HepG2 (cell line): ENCODE results near the gene ZSCAN21. TPM values are rescaled to one million over a fixed set of nuclear protein-coding genes. Genes with fewer than 3 reads are reported as not detected.

Experiments
- ATF5 ChIP-seq: sonication (generic); formaldehyde crosslinking; IDR thresholded peaks from 2 replicates; pipeline ENCODE4 v1.4.0; 2020; ENCODE audit warnings: mild to moderate bottlenecking, low read depth, missing genetic modification reagents
- BCLAF1 ChIP-seq: fragments of 450-650 bp; IDR thresholded peaks from 2 replicates; pipeline ENCODE4 v1.6.1; 2017; ENCODE audit warnings: mild to moderate bottlenecking
- CREM ChIP-seq, 2 experiments: sonication (generic) in 1 of 2; formaldehyde crosslinking in 1 of 2; IDR thresholded peaks; 2 replicates each; pipeline versions ENCODE4 v1.4.0 to v1.6.1; 2016 to 2020; ENCODE audit warnings: antibody characterized with exemption in 1 of 2, mild to moderate bottlenecking in 1 of 2, missing genetic modification reagents in 1 of 2
- DBP ChIP-seq: sonication (generic); formaldehyde crosslinking; IDR thresholded peaks from 2 replicates; pipeline ENCODE4 v1.4.0; 2020; ENCODE audit warnings: missing genetic modification reagents; ENCODE audit errors: not compliant biosample characterization
- FOSL2 ChIP-seq: sonication (generic); formaldehyde crosslinking; IDR thresholded peaks from 2 replicates; pipeline ENCODE4 v1.4.0; 2020; ENCODE audit warnings: missing genetic modification reagents
- GABPA ChIP-seq, 2 experiments: IDR thresholded peaks; 2 replicates each; pipeline ENCODE4 v1.6.1; 2011 to 2016; ENCODE audit warnings: low read depth in 2 of 2, low read length in 1 of 2, missing biosample characterization in 1 of 2, missing genetic modification characterization in 1 of 2
- LCORL ChIP-seq, 2 experiments: fragments of 450-650 bp in 1 of 2; sonication (generic) in 1 of 2; formaldehyde crosslinking in 1 of 2; IDR thresholded peaks; 2 replicates each; pipeline versions ENCODE4 v1.5.0 to v1.6.1; 2017 to 2020; ENCODE audit warnings: antibody characterized with exemption in 1 of 2, missing genetic modification reagents in 1 of 2
- MEF2D ChIP-seq: sonication (generic); formaldehyde crosslinking; IDR thresholded peaks from 2 replicates; pipeline ENCODE4 v1.5.1; 2020; ENCODE audit warnings: mild to moderate bottlenecking, missing genetic modification reagents
- MIER3 ChIP-seq: IDR thresholded peaks from 2 replicates; pipeline ENCODE4 v1.6.1; 2016; ENCODE audit warnings: missing compliant biosample characterization, borderline replicate concordance
- PCBP1 ChIP-seq: fragments of 200-400 bp; formaldehyde crosslinking; IDR thresholded peaks from 2 replicates; pipeline ENCODE4 v1.6.1; 2017; ENCODE audit warnings: mild to moderate bottlenecking, low read depth, low read length, borderline replicate concordance
- PRPF4 ChIP-seq: fragments of 200-400 bp; formaldehyde crosslinking; IDR thresholded peaks from 2 replicates; pipeline ENCODE4 v1.6.1; 2016; ENCODE audit warnings: low read length, low read depth; ENCODE audit not compliant: poor library complexity, severe bottlenecking
- PTBP1 ChIP-seq: fragments of 200-400 bp; formaldehyde crosslinking; IDR thresholded peaks from 2 replicates; pipeline ENCODE4 v1.6.1; 2018; ENCODE audit warnings: low read length, low read depth; ENCODE audit not compliant: poor library complexity, severe bottlenecking
- RNF2 ChIP-seq: fragments of 450-650 bp; conservative IDR thresholded peaks from 2 replicates; pipeline ENCODE4 v1.6.1; 2016; ENCODE audit warnings: low read depth
- RXRB ChIP-seq: IDR thresholded peaks from 2 replicates; pipeline ENCODE4 v1.6.1; 2016; ENCODE audit warnings: borderline replicate concordance, missing genetic modification reagents, missing compliant biosample characterization
- SATB2 ChIP-seq: sonication (generic); formaldehyde crosslinking; IDR thresholded peaks from 2 replicates; pipeline ENCODE4 v1.5.0; 2020; ENCODE audit warnings: missing genetic modification reagents
- SIX1 ChIP-seq: sonication (generic); formaldehyde crosslinking; IDR thresholded peaks from 2 replicates; pipeline ENCODE4 v1.4.0; 2020; ENCODE audit warnings: missing genetic modification reagents, borderline replicate concordance
- ZBTB39 ChIP-seq: sonication (generic); formaldehyde crosslinking; IDR thresholded peaks from 2 replicates; pipeline ENCODE4 v1.5.0; 2020; ENCODE audit warnings: missing genetic modification reagents
- ZNF614 ChIP-seq: IDR thresholded peaks from 2 replicates; pipeline ENCODE4 v1.6.1; 2018; ENCODE audit warnings: missing biosample characterization, missing genetic modification reagents, inconsistent platforms, borderline replicate concordance
- ZNF629 ChIP-seq: sonication (generic); formaldehyde crosslinking; conservative IDR thresholded peaks from 2 replicates; pipeline ENCODE4 v1.5.0; 2020; ENCODE audit warnings: missing genetic modification reagents
- ZNF768 ChIP-seq: sonication (generic); formaldehyde crosslinking; IDR thresholded peaks from 2 replicates; pipeline ENCODE4 v1.4.0; 2020; ENCODE audit warnings: missing genetic modification reagents
- polyA plus RNA-seq, 8 experiments: library from polyadenylated mRNA; depleted of rRNA in 3 of 8; stranded (reverse) in 7 of 8; unstranded in 1 of 8; fragments of >200 nt; fragmentation: Illumina TruSeq in 4 of 8; extraction: Trizol in 4 of 8; gene quantifications; 2 replicates each; pipeline versions ENCODE4 v1.2.1 to v1.2.3, GENCODE V29; 2011 to 2016; ENCODE audit warnings: low read depth in 4 of 8, missing spikeins in 1 of 8, mixed read lengths in 1 of 8; ENCODE audit not compliant: insufficient read depth in 1 of 8
- total RNA-seq, 5 experiments: library from RNA; depleted of rRNA; stranded (reverse); fragments of >200 nt; fragmentation: Illumina TruSeq; extraction: Trizol; gene quantifications; 2 replicates each; pipeline ENCODE4 v1.2.3, GENCODE V29; 2016; ENCODE audit warnings: low read depth in 1 of 5

Gene ZSCAN21
- total and polyA plus RNA-seq, 2 of the 13 experiments (the other 11 are each of a cell fraction or from before 2014, with no cell fraction given): 7.0 to 10.0 TPM

GRCh38 chr7:100079024-100079560 is 29.5 kb downstream of the ZSCAN21 start (continued):
- TF ChIP-seq BCLAF1: no peak
- TF ChIP-seq DBP (CRISPR knock-in tag): no peak
- TF ChIP-seq ZNF629 (CRISPR knock-in tag): peak; percentile 35
- TF ChIP-seq PCBP1: no peak
- no peak for TF ChIP-seq PRPF4
- peak; percentile 25; the same call in 1 of the 2 replicates for TF ChIP-seq FOSL2
- peak; percentile 33; the same call in 1 of the 2 replicates for TF ChIP-seq SIX1 (CRISPR knock-in tag)
- no peak for TF ChIP-seq RNF2
- no peak for TF ChIP-seq PTBP1
- TF ChIP-seq MEF2D (CRISPR knock-in tag): no peak
- TF ChIP-seq RXRB (CRISPR knock-in tag): peak; percentile 70
- TF ChIP-seq GABPA (IDR thresholded peaks at IDR 0.05; ENCODE audit: low read depth, low read length): no peak
- TF ChIP-seq GABPA (CRISPR knock-in tag; IDR thresholded peaks at IDR 0.05; ENCODE audit: low read depth): no peak; the same call in 1 of the 2 replicates
- TF ChIP-seq ZNF614 (CRISPR knock-in tag): no peak; the same call in 1 of the 2 replicates
- TF ChIP-seq SATB2: no peak
- no peak for TF ChIP-seq MIER3 (CRISPR knock-in tag)
- TF ChIP-seq LCORL (IDR thresholded peaks at IDR 0.05): no peak
- TF ChIP-seq LCORL (CRISPR knock-in tag; IDR thresholded peaks at IDR 0.05): no peak
- no peak for TF ChIP-seq ZNF768 (CRISPR knock-in tag)
- TF ChIP-seq CREM (IDR thresholded peaks at IDR 0.05): peak; percentile 38; the same call in 1 of the 2 replicates
- TF ChIP-seq CREM (CRISPR knock-in tag; IDR thresholded peaks at IDR 0.05): no peak
- no peak for TF ChIP-seq ATF5 (CRISPR knock-in tag)
- TF ChIP-seq ZBTB39 (CRISPR knock-in tag): no peak
